Psoas muscle (tissue), 8 donors: ENCODE data around the gene MMP25. TPM values are rescaled to one million over a fixed set of nuclear protein-coding genes. Genes with fewer than 3 reads are reported as not detected.

ENCODE experiments used
- ATAC-seq, 4 donors: fragments of 200-7000 bp; cut with Tn5 transposase; one replicate each; pipeline ENCODE4 v1.9.1; 2020; ENCODE audit warnings: moderate library complexity in 3 of 4, mild to moderate bottlenecking in 2 of 4
- DNase-seq, 2 donors: peaks; one replicate each; pipeline ENCODE4 v3.0.0-alpha.2; 2020
- H3K27ac ChIP-seq: fragments of 200-600 bp; one replicate; pipeline ENCODE4 v1.8.0; 2022
- H3K27me3 ChIP-seq, 3 donors: fragments of 200-600 bp in 1 of 3; one replicate each; pipeline versions ENCODE4 v1.6.1 to v1.8.0; 2013 to 2022; ENCODE audit warnings: low read length in 2 of 3, mild to moderate bottlenecking in 2 of 3, moderate library complexity in 1 of 3; ENCODE audit not compliant: insufficient read depth in 3 of 3
- H3K36me3 ChIP-seq, 2 donors: fragments of 200-600 bp in 1 of 2; one replicate each; pipeline versions ENCODE4 v1.6.1 to v1.8.0; 2013 to 2022; ENCODE audit warnings: low read depth in 1 of 2, mild to moderate bottlenecking in 1 of 2, moderate library complexity in 1 of 2; ENCODE audit not compliant: insufficient read depth in 1 of 2
- H3K4me1 ChIP-seq: fragments of 200-600 bp; one replicate; pipeline ENCODE4 v1.8.0; 2022
- H3K4me3 ChIP-seq: fragments of 200-600 bp; one replicate; pipeline ENCODE4 v1.8.0; 2022; ENCODE audit warnings: mild to moderate bottlenecking
- H3K9me3 ChIP-seq: fragments of 200-600 bp; one replicate; pipeline ENCODE4 v1.8.0; 2022
- WGBS, 3 donors: extraction: QIAGEN DNeasy Blood & Tissue Kit; methylation state at CpG; one replicate each; pipeline versions ENCODE4 v1.1.6 to v1.1.7; 2013; 5-methylcytosine and 5-hydroxymethylcytosine counted together
- intact Hi-C, 2 donors: fragments of 100-400 bp; cut with DNase I; formaldehyde crosslinking; loops; one replicate each; pipeline versions ENCODE4 v1.11.0 to v1.14.2; 2022
- polyA plus RNA-seq, 3 donors: library from polyadenylated mRNA; stranded (reverse); fragments of 200-250 nt; gene quantifications; one replicate each; pipeline ENCODE4 v1.2.3, GENCODE V29; 2013
- total RNA-seq, 4 donors: library from RNA; stranded (reverse); fragmentation: NEBNext Ultra II Directional in 2 of 4; extraction: Animal tissue kit (Norgen Biotek cat#: 25700) in 2 of 4; gene quantifications; one replicate each; pipeline versions ENCODE4 v1.2.1 to v1.2.4, GENCODE V29; 2021 to 2023
- TF ChIP-seq, protein P1 (sequence below): fragments of 200-600 bp; IDR thresholded peaks from one replicate; pipeline ENCODE4 v1.8.0; 2022; ENCODE audit warnings: antibody characterized with exemption
- donor health status: healthy with polysubstance abuse.
- donor health status: DM: no; HTN: no; CAD: no; lungs with moderate emphysema.
- donor health status: Bipolar disorder and iron deficiency.
- donor health status: healthy.
- donor health status: DM: yes; HTN: yes; CAD: no.
- donor health status: DM: no; HTN: no; CAD: no.
- donor health status: DM: no; HTN: no; CAD: no.
- donor health status: DM: yes; HTN: yes; CAD: no.

MMP25 gene
- total and polyA plus RNA-seq, 7 donors, result 0.13 to 2.3 (median 1.0) TPM

DNA sequence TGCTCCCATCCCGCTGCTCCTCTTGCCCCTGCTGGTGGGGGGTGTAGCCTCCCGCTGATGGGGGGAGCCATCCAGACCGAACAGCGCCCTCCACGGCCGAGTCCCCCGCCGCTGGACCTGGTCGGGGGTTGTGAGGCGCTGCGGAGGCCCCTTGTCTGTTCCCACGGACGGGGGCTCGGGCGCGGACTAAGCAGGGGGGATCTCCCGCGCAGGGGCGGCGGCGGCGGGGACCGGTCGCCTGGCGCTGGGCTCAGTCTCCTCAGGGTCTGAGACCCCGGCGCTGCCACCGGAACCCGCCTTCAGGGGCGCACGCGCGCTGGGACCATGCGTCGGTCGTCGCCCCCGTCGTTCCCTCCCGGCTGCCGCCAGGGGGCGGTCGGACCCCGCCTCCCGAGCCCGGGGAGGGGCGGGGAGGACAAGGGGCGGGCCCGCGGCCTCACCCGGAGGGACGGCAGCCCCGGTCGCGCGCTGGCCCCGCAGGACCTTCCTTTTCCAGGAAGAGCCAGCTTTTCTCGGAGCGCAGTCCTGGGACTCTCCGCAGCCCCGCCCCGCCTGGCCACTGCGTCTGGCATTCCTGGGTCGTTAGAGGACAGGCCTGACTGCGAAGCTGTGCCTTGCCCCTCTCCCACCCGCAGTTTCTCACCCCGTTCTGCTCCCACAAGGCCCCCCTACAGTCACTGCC, 12.8 kb downstream of the MMP25 start:
- peak overlapping the region; percentile 76 for H3K27ac ChIP-seq
- 0 to 1% (median 1%) methylated on average over 20 to 67 of the region's 67 CpGs for WGBS, 3 donors
- TF ChIP-seq, protein P1, sequence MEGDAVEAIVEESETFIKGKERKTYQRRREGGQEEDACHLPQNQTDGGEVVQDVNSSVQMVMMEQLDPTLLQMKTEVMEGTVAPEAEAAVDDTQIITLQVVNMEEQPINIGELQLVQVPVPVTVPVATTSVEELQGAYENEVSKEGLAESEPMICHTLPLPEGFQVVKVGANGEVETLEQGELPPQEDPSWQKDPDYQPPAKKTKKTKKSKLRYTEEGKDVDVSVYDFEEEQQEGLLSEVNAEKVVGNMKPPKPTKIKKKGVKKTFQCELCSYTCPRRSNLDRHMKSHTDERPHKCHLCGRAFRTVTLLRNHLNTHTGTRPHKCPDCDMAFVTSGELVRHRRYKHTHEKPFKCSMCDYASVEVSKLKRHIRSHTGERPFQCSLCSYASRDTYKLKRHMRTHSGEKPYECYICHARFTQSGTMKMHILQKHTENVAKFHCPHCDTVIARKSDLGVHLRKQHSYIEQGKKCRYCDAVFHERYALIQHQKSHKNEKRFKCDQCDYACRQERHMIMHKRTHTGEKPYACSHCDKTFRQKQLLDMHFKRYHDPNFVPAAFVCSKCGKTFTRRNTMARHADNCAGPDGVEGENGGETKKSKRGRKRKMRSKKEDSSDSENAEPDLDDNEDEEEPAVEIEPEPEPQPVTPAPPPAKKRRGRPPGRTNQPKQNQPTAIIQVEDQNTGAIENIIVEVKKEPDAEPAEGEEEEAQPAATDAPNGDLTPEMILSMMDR, result peak; percentile 97
- H3K36me3 ChIP-seq, result no peaks in the 10 kb centered on the region
- ATAC-seq, result peak; percentile 91 to 98 (median 94)
- DNase-seq, result peak; percentile 90 to 93
- no peaks in the 10 kb centered on the region for H3K27me3 ChIP-seq
- H3K4me3 ChIP-seq, result peak overlapping the region; percentile 90
- H3K4me1 ChIP-seq, result peaks cover 35% of the 10 kb centered on the region
- H3K9me3 ChIP-seq, result no peaks in the 10 kb centered on the region
- intact Hi-C loops, result loop anchor here (1.0 to 5.0 kb wide), 4 partner anchors 68 to 112 kb away; no protein-coding TSS in a partner anchor

DNA sequence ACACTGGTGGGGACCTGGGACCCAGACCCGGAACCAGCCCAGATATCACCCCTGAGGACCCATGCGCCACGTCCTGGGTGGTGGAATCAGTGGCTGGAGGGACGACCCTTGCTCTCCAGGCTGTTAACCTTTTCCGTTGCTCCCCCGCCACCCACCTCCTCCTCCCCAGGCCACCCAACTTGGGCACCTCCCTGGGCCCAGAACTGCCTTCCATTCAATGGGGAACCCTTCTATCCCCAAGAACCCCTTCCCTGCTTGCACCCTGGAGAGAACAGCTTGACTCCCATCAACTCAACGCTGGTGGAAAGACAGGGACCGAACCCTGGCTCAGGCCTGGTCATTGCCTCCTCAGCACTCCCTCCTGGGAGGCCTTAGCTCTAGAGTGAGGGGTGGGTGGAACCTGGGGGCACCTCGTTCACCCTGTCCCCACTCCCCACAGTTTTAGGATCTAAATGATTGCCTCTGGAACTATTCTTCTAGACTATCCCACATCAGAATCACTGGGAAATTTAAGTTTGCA, 13.4 kb downstream of the MMP25 start:
- ATAC-seq (no peak), DNase-seq (no peak)
- Histone ChIP-seq H3K4me1 (peaks cover 40% of the 10 kb centered on the region), H3K36me3 (no peaks in the 10 kb centered on the region), H3K9me3 (no peaks in the 10 kb centered on the region), H3K4me3 (peak overlapping the region; percentile 90), H3K27me3 (no peaks in the 10 kb centered on the region), H3K27ac (peak overlapping the region; percentile 76)
- intact Hi-C loops, result loop anchor here (1.0 to 5.0 kb wide), 5 partner anchors 38 to 111 kb away; partner anchors contain the start of gene ZSCAN10 (in 2 of the 2)
- 41 to 47% (median 42%) methylated on average over 9 of the region's 9 CpGs for WGBS, 3 donors
- TF ChIP-seq, protein P1, result no peak

DNA sequence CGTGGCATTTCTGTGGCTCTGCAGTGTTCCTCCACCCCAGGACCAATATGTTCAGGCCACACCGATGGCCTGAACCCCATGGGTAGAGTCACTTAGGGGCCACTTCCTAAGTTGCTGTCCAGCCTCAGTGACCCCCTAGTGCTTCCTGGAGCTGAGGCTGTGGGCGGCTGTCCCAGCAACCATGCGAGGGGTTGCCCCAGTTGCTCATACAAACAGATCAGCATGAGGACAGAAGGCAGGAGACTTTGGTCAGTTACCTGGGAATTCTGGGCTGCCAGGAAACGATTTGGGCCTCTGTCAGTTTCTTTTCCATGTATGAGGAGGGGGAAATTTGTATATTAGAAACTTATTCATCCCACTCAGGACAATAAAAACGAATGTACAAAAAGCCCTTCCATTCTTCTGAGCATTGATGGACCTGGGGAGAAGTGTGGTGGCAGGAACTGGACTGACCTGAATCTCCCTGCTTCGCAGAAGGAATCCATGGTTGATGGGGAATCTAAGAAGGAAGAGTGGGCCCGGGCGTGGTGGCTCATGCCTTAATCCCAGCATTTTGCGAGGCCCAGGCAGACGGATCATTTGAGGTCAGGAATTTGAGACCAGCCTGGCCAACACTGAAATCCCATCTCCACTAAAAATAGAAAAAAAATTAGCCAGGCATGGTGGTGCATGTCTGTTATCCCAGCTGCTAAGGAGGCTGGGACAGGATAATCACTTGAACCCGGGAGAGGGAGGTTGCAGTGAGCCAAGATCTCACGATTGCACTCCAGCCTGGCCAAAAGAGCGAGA, 14.2 kb downstream of the MMP25 start:
- ATAC-seq, result peak in 1 of 4 donors; percentile 31
- TF ChIP-seq, protein P1, result no peak
- Histone ChIP-seq H3K27me3 (no peaks in the 10 kb centered on the region), H3K9me3 (no peaks in the 10 kb centered on the region), H3K36me3 (no peaks in the 10 kb centered on the region), H3K4me3 (no peak overlapping the region), H3K27ac (peak overlapping the region; percentile 76), H3K4me1 (peaks cover 47% of the 10 kb centered on the region)
- no peak for DNase-seq
- 37 to 39% (median 39%) methylated on average over 14 of the region's 14 CpGs for WGBS, 3 donors
- intact Hi-C loops, result loop anchor here (5.0 kb wide), 1 partner anchor 37 kb away; the partner anchor contains the start of gene ZSCAN10 (in 2 of the 2)

DNA sequence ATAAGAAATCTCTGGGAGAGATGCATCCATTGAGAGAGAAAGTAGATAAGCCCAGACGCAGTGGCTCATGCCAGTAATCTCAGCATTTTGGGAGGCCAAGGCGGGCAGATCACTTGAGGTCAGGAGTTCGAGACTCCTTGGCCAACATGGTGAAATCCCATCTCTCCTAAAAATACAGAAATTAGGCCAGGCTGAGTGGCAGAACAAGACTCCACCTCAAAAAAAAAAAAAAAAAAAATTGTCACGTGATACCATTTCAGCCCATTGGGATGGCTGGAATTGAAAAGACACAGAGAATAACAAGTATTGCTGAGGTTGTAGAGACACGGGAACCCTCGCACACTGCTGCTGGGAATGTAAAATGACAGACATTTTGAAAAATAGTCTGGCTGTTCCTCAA, 16.2 kb downstream of the MMP25 start:
- peak in 1 of 4 donors; percentile 1 for ATAC-seq
- no peak for DNase-seq
- Histone ChIP-seq H3K27me3 (no peaks in the 10 kb centered on the region), H3K36me3 (peaks cover 0 to 2% of the 10 kb centered on the region in 2 donors), H3K9me3 (no peaks in the 10 kb centered on the region), H3K27ac (peak overlapping the region; percentile 33), H3K4me3 (no peak overlapping the region), H3K4me1 (peaks cover 49% of the 10 kb centered on the region)
- WGBS, 3 donors, result 43 to 77% (median 52%) methylated on average over 6 of the region's 6 CpGs
- TF ChIP-seq, protein P1, result no peak
- intact Hi-C loops, result loop anchor here (5.0 kb wide), 1 partner anchor 35 kb away; the partner anchor contains the start of gene ZSCAN10 (in 2 of the 2)
